HepG2 (cell line): ENCODE data around the gene SLC25A25. TPM values are rescaled to one million over a fixed set of nuclear protein-coding genes. Genes with fewer than 3 reads are reported as not detected.

Experiments used
- ARID2 ChIP-seq: sonication (generic); formaldehyde crosslinking; IDR thresholded peaks from 2 replicates; pipeline ENCODE4 v1.8.1; 2022; ENCODE audit warnings: mild to moderate bottlenecking, missing genetic modification reagents, borderline replicate concordance
- ATF7-NPFF ChIP-seq: sonication (generic); formaldehyde crosslinking; IDR thresholded peaks from 2 replicates; pipeline ENCODE4 v1.8.1; 2023; ENCODE audit warnings: mild to moderate bottlenecking, low read depth, missing genetic modification reagents, moderate library complexity
- DR1 ChIP-seq: sonication (generic); formaldehyde crosslinking; IDR thresholded peaks from 2 replicates; pipeline ENCODE4 v1.8.0; 2021; ENCODE audit warnings: mild to moderate bottlenecking, missing genetic modification reagents, inconsistent platforms
- FOXJ3 ChIP-seq: sonication (generic); formaldehyde crosslinking; IDR thresholded peaks from 2 replicates; pipeline ENCODE4 v1.4.0; 2020; ENCODE audit warnings: missing genetic modification reagents, mild to moderate bottlenecking, borderline replicate concordance
- HNF1B ChIP-seq: sonication (generic); formaldehyde crosslinking; IDR thresholded peaks from 2 replicates; pipeline ENCODE4 v1.5.1; 2020; ENCODE audit warnings: mild to moderate bottlenecking, moderate library complexity, missing genetic modification reagents
- SNAPC4 ChIP-seq: sonication (generic); formaldehyde crosslinking; IDR thresholded peaks from 2 replicates; pipeline ENCODE4 v1.4.0; 2020; ENCODE audit warnings: mild to moderate bottlenecking, missing genetic modification reagents
- SOX6 ChIP-seq, 2 experiments: fragments of 450-650 bp in 1 of 2; sonication (generic) in 1 of 2; formaldehyde crosslinking in 1 of 2; IDR thresholded peaks; 2 replicates each; pipeline versions ENCODE4 v1.4.0 to v1.6.1; 2017 to 2020; ENCODE audit warnings: antibody characterized with exemption in 1 of 2, mild to moderate bottlenecking in 1 of 2, missing genetic modification reagents in 1 of 2
- TBP ChIP-seq: sonication (generic); formaldehyde crosslinking; IDR thresholded peaks from 2 replicates; pipeline ENCODE4 v1.5.0; 2020; ENCODE audit warnings: missing genetic modification reagents
- ZBED4 ChIP-seq: sonication (generic); formaldehyde crosslinking; IDR thresholded peaks from 2 replicates; pipeline ENCODE4 v1.4.0; 2020; ENCODE audit warnings: missing genetic modification reagents, borderline replicate concordance
- ZBTB49 ChIP-seq: sonication (generic); formaldehyde crosslinking; IDR thresholded peaks from 2 replicates; pipeline ENCODE4 v1.4.0; 2020; ENCODE audit warnings: missing genetic modification reagents, borderline replicate concordance
- ZKSCAN1 ChIP-seq: fragments of 150-350 bp; IDR thresholded peaks from 2 replicates; pipeline ENCODE4 v1.6.1; 2014; ENCODE audit warnings: low read length
- ZNF34 ChIP-seq: sonication (generic); formaldehyde crosslinking; IDR thresholded peaks from 2 replicates; pipeline ENCODE4 v1.4.0; 2020; ENCODE audit warnings: mild to moderate bottlenecking, missing genetic modification reagents, borderline replicate concordance
- ZNF605 ChIP-seq: sonication (generic); formaldehyde crosslinking; IDR thresholded peaks from 2 replicates; pipeline ENCODE4 v1.8.0; 2022; ENCODE audit warnings: mild to moderate bottlenecking, missing genetic modification reagents
- ZZZ3 ChIP-seq: sonication (generic); formaldehyde crosslinking; IDR thresholded peaks from 2 replicates; pipeline ENCODE4 v1.4.0; 2020; ENCODE audit warnings: missing genetic modification reagents, mild to moderate bottlenecking, borderline replicate concordance
- polyA plus RNA-seq, 8 experiments: library from polyadenylated mRNA; depleted of rRNA in 3 of 8; stranded (reverse) in 7 of 8; unstranded in 1 of 8; fragments of >200 nt; fragmentation: Illumina TruSeq in 4 of 8; extraction: Trizol in 4 of 8; gene quantifications; 2 replicates each; pipeline versions ENCODE4 v1.2.1 to v1.2.3, GENCODE V29; 2011 to 2016; ENCODE audit warnings: low read depth in 4 of 8, missing spikeins in 1 of 8, mixed read lengths in 1 of 8; ENCODE audit not compliant: insufficient read depth in 1 of 8
- total RNA-seq, 5 experiments: library from RNA; depleted of rRNA; stranded (reverse); fragments of >200 nt; fragmentation: Illumina TruSeq; extraction: Trizol; gene quantifications; 2 replicates each; pipeline ENCODE4 v1.2.3, GENCODE V29; 2016; ENCODE audit warnings: low read depth in 1 of 5

SLC25A25 gene
- total and polyA plus RNA-seq, 2 of the 13 experiments (the other 11 are each of a cell fraction or from before 2014, with no cell fraction given), result 10.5 to 24.8 TPM

- TF ChIP-seq ZZZ3 (CRISPR knock-in tag) (no peak), SNAPC4 (CRISPR knock-in tag) (no peak), TBP (no peak), SOX6 (IDR thresholded peaks at IDR 0.05) (no peak), SOX6 (CRISPR knock-in tag; IDR thresholded peaks at IDR 0.05) (peak; percentile 73), FOXJ3 (CRISPR knock-in tag) (no peak; the same call in 1 of the 2 replicates), ATF7-NPFF (CRISPR knock-in tag) (no peak), HNF1B (peak; percentile 77; the same call in 1 of the 2 replicates), ZNF34 (CRISPR knock-in tag) (0 out of 2 replicates have a peak, but pooled peaks have one; percentile 48), ZNF605 (0 out of 2 replicates have a peak, but pooled peaks have one; percentile 53), DR1 (CRISPR knock-in tag) (0 out of 2 replicates have a peak, but pooled peaks have one; percentile 44), ZBED4 (CRISPR knock-in tag) (no peak), ARID2 (CRISPR knock-in tag) (no peak), ZBTB49 (CRISPR knock-in tag) (no peak; the same call in 1 of the 2 replicates), ZKSCAN1 (no peak)
Measured at GRCh38 chr9:128117613-128118471, 49.8 kb downstream of the SLC25A25 start (continued).
